Measurements from ENCODE around the gene FEM1B. TPM values are rescaled to one million over a fixed set of nuclear protein-coding genes. Genes with fewer than 3 reads are reported as not detected.

The FEM1B gene
- total and polyA plus RNA-seq, 2 donors (not counting 3 experiments of a cell fraction or from before 2014, with no cell fraction given): 11.1 to 33.2 TPM

DNA sequence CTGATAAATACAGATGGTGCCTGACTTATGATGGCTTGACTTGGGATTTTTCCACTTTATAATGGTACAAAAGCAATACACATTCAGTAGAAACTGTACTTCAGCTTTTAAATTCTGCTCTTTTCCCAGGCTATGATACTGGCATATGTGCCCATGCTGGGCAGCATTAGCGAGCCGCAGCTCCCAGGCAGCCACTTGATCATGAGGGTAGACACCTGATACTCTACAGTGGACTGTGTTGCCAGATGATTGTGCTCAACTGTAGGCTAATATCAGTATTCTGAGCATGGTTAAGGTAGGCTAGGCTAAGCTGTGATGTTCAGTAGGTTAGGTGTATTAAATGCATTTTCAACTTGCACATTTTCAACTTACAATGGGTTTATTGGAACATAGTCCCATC is 17.7 kb upstream of the FEM1B start:
- H3K79me2 ChIP-seq (ENCODE audit: control insufficient read depth, insufficient read depth, low read length): no peaks in the 10 kb centered on the region
- H3K4me1 ChIP-seq (ENCODE audit: control insufficient read depth, extremely low read depth, insufficient read depth, low read length): peaks cover 5% of the 10 kb centered on the region
- H2AFZ ChIP-seq (ENCODE audit: low read depth, low read length): no peak overlapping the region
- no peaks in the 10 kb centered on the region for H3K36me3 ChIP-seq (ENCODE audit: control insufficient read depth in 2 of 2, extremely low read depth in 1 of 2, insufficient read depth in 2 of 2, low read length in 2 of 2)
- H3K27me3 ChIP-seq (ENCODE audit: control insufficient read depth in 2 of 2, insufficient read depth in 2 of 2, low read length in 2 of 2): peaks cover 21 to 33% of the 10 kb centered on the region in 2 experiments
- no peak for TF ChIP-seq GATA2 (IDR thresholded peaks at IDR 0.05; ENCODE audit: insufficient read depth, insufficient read length, low read depth, low read length)
- no peak for TF ChIP-seq POLR2AphosphoS5 (IDR thresholded peaks at IDR 0.05; ENCODE audit: insufficient read depth, low read depth, low read length)
- TF ChIP-seq MYC (IDR thresholded peaks at IDR 0.05; ENCODE audit: low read depth, low read length): no peak
- TF ChIP-seq, protein P1, sequence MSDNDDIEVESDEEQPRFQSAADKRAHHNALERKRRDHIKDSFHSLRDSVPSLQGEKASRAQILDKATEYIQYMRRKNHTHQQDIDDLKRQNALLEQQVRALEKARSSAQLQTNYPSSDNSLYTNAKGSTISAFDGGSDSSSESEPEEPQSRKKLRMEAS (IDR thresholded peaks at IDR 0.05; ENCODE audit: insufficient read depth, insufficient read length): no peak
- no peak for TF ChIP-seq JUN (IDR thresholded peaks at IDR 0.05; ENCODE audit: borderline replicate concordance, insufficient read depth, insufficient read length, low read depth)
- TF ChIP-seq EZH2 (IDR thresholded peaks at IDR 0.05; ENCODE audit: borderline replicate concordance, low read depth, low read length, severe bottlenecking): no peak
- no peak for TF ChIP-seq POLR2A (IDR thresholded peaks at IDR 0.05; ENCODE audit: low read depth, low read length)
- TF ChIP-seq FOS (IDR thresholded peaks at IDR 0.05; ENCODE audit: borderline replicate concordance, insufficient read depth, low read length): no peak
- TF ChIP-seq, protein P2, sequence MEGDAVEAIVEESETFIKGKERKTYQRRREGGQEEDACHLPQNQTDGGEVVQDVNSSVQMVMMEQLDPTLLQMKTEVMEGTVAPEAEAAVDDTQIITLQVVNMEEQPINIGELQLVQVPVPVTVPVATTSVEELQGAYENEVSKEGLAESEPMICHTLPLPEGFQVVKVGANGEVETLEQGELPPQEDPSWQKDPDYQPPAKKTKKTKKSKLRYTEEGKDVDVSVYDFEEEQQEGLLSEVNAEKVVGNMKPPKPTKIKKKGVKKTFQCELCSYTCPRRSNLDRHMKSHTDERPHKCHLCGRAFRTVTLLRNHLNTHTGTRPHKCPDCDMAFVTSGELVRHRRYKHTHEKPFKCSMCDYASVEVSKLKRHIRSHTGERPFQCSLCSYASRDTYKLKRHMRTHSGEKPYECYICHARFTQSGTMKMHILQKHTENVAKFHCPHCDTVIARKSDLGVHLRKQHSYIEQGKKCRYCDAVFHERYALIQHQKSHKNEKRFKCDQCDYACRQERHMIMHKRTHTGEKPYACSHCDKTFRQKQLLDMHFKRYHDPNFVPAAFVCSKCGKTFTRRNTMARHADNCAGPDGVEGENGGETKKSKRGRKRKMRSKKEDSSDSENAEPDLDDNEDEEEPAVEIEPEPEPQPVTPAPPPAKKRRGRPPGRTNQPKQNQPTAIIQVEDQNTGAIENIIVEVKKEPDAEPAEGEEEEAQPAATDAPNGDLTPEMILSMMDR (IDR thresholded peaks at IDR 0.05; ENCODE audit: extremely low read depth in 1 of 2, insufficient read depth in 1 of 2, low read depth in 1 of 2, low read length in 2 of 2): no peak
- DNase-seq (ENCODE audit: low read depth, low spot score) (no peak), FAIRE-seq (no peak)
- dilution Hi-C loops (cut with MboI; ENCODE audit: extremely low pct_ligation_motif_present, low sequenced_read_pairs): no loop called here
- H3K9me3 ChIP-seq (replicated peaks; ENCODE audit: control insufficient read depth, insufficient read depth, low read length): no peaks in the 10 kb centered on the region
- H4K20me1 ChIP-seq (replicated peaks; ENCODE audit: control insufficient read depth, extremely low read depth, insufficient read depth, low read length): no peaks in the 10 kb centered on the region
- no peaks in the 10 kb centered on the region for H3K9me1 ChIP-seq (replicated peaks; ENCODE audit: control insufficient read depth, extremely low read depth, insufficient read depth, low read length)
- H3K9ac ChIP-seq (replicated peaks; ENCODE audit: extremely low read depth, insufficient read depth, low read length): no peak overlapping the region
- intact Hi-C loops (cut with micrococcal nuclease): no loop called here
- CTCF ChIA-PET: interaction anchor here (1.6 kb wide), 1 partner anchor 47 kb away, joined by 6 read pairs; no protein-coding TSS in a partner anchor
- H3K4me3 ChIP-seq (replicated peaks in 1 of 3; ENCODE audit: insufficient read depth in 1 of 3, low read depth in 1 of 3, low read length in 3 of 3): no peak overlapping the region
- POLR2A ChIA-PET: no interaction called here
- no peak overlapping the region for H3K4me2 ChIP-seq (ENCODE audit: insufficient read depth, low read length)
- no peak overlapping the region for H3K27ac ChIP-seq (ENCODE audit: insufficient read depth, low read depth, low read length)
- BruUV-seq (replicated peaks): no TSS peak
